Activated CD4-positive, CD25-positive, alpha-beta regulatory T cell treated with anti-CD3 and anti-CD28 coated beads, Interleukin-2, amount 50 U/mL, for 24 hours (primary cell): ENCODE measurements around the gene GPATCH4.
A peak's percentile ranks its signal among the peaks of the same experiment; 100 is the strongest.
"Not testable (repeated sequence)": the region's sequence is repeated elsewhere in the genome, so short reads cannot be mapped to it uniquely, and the experiment has no call there.

Experiments used
- ATAC-seq, 2 donors: fragments of 150-1000 bp; cut with Tn5 transposase; one replicate each; pipeline ENCODE4 v1.10.0; 2021; ENCODE audit warnings: mild to moderate bottlenecking in 1 of 2, moderate library complexity in 1 of 2

The GPATCH4 gene

DNA sequence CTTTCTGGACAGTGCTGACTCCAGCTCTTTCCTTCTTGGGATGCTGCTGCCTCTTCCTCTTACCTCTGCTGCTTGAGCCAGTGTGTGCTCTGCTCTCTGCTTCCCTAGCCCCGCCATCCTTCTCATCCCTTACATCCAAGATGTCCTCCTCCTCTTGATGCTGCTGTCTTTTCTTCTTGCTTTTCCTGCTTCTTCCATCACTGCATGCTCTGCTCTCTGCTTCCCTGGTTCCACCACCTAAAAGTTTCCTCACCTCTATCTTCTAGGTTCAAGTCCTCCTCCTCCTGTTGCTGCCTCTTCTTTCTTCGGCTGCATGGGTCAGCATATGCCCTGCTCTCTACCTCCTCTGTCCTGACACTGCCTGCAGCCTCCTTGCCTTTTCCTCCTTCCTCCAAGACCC is 6.3 kb downstream of the GPATCH4 start:
- ATAC-seq: no peak

DNA sequence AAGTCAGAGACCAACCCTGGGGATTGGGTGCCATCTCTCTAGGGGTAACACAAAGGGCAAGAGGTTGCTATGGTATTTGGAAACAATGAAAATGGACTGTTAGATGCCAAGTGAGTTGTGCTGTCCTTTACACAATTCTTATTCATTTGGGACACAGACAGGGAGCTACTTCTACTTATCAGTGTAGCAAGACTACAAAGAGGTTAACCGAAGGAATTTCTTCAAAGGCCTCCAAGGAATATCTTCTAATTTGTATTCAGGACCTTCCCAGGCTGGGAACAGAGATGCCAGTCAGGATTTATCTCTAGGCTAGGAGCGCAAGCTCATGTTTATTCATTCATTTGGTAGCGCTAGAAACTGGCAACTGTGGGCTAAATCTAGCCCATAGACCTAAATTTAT is 7.1 kb downstream of the GPATCH4 start:
- no peak for ATAC-seq

DNA sequence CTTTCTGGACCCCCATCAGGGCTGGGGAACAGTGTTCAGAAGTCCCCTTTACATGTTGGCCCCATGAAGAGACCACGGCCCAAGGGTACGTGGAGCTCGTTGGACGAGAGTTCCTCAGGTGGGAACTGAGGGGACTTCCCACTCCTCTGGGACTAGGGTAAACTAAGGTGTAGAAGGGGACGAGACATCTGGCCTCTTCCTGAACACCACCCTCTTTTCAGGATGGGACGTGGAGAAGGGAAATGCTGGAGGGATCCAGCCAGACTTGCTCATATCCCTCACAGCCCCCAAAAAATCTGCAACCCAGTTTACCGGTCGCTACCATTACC is 7.7 kb downstream of the GPATCH4 start:
- ATAC-seq: no peak

DNA sequence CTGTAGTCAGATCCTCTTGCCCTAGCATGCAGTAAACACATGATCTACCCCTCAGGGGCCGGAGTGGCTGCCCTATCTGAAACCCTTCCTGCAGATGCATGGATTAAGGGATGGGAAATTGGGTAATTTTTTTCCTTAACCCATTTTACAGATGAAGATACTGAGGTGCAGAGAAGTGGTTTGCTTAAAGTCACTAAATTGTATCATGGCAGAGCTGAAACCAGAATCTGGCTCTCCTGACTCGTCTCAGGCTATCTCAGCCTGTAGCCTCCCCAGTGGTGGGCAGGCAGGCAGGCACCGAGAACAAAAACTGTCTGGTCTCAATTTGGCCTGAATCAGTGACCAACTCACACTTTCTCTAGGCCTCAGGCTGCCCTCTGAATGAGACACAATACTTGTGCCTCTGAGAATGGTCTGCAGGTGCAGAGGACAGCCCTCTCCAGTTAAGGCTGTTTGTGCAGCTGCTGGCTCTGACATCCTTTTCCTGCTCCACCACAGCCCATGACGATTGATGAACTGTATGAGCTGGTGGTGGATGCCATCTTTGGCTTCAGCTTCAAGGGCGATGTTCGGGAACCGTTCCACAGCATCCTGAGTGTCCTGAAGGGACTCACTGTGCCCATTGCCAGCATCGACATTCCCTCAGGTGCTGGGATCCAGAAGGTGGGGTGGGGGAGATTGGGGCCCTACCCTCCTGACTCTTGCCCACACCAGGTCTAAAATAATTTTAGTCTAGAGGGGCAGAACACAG is 8.2 kb downstream of the GPATCH4 start:
- ATAC-seq: no peak

GRCh38 chr1:156592158-156592909 is 8.9 kb downstream of the GPATCH4 start:
- ATAC-seq: no peak

DNA sequence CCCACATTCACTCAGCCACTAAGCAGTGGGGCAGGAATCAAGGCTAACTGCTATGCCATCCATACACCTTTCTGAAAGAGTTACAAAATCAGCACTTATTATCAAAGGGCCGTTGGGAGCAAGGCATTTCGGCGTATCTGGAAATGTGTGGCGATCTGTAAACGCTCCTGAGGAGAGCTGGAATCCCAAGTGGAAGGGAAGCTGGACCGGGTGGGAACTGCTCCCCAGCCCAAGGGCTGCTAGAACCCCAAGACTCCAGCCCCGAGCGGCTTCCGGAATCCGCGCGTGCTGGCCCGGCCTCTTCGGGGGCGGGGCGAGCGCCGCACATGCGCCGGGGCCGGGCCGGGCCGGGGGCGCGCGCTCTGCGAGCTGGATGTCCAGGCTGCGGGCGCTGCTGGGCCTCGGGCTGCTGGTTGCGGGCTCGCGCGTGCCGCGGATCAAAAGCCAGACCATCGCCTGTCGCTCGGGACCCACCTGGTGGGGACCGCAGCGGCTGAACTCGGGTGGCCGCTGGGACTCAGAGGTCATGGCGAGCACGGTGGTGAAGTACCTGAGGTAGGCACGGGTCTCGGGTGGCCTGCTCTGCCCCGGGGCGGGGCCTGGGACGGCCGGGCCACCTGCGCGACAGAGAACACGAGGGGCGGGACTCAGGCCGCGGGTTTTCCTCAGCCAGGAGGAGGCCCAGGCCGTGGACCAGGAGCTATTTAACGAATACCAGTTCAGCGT is 9.7 kb downstream of the GPATCH4 start, which contains the start of gene NAXE:
Gene NAXE, plus strand, starts transcription at position 345 of the 726 bp plus-strand sequence. Its CDS starts 29 bp downstream, at position 374.
- peak; percentile 93 for ATAC-seq

- ATAC-seq: peak in 1 of 2 donors; percentile 12
Observed at GRCh38 chr1:156591181-156591431, 10.2 kb downstream of the GPATCH4 start.

DNA sequence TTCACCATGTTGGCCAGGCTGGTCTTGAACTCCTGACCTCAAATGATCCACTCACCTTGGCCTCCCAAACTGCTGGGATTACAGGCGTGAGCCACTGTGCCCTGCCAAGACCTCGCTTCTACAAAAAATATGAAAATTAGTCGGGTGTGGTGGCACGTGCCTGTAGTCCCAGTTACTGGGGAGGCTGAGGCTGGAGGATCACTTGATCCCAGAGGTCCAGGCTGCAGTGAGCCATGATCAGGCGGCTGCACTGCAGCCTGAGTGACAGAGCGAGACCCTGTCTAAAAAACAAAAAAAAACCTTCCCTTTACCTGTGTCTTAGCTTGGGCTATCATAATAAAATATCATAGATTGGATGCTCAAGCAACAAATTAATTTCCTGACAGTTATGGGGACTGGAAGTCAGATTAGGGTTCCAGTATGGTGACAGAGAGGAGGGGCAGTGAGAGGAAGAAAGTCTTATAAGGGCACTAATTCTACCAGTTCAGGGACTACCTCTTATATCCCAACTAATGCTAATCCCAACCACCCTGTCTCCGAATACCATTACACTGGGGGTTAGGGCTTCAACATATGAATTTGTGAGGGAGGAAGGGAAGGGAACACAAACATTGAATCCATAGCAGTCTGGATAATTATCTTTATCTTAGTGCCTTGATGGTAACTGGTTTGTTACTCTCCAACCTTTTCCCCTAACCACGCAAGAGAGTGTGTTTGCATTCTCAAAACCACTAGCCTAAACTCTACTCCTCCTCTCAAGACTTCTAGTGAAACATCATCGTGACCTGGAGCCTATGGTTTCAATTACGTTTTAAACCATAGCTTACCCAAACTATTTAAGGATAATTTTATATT is 10.7 kb downstream of the GPATCH4 start:
- ATAC-seq: no peak

DNA sequence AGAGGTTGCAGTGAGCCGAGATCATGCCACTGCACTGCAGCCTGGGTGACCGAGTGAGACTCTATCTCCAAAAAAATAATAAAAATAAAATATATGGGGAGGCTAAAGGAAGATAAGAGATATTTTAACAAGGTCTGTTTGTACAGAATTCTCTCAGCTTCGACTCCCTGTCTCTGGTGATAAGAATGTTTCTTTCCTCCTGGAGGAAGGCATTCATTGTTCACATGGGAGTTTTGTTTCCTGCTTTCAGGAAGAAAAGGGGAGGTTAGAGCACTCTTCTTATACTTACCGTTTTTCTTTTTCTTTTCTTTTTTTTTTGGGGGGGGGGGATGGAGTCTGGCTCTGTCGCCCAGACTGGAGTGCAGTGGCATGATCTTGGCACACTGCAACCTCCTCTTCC is 11.7 kb downstream of the GPATCH4 start:
- ATAC-seq: no peak

- not testable (repeated sequence) for ATAC-seq
Observed at GRCh38 chr1:156587927-156588326, 13.4 kb downstream of the GPATCH4 start.

DNA sequence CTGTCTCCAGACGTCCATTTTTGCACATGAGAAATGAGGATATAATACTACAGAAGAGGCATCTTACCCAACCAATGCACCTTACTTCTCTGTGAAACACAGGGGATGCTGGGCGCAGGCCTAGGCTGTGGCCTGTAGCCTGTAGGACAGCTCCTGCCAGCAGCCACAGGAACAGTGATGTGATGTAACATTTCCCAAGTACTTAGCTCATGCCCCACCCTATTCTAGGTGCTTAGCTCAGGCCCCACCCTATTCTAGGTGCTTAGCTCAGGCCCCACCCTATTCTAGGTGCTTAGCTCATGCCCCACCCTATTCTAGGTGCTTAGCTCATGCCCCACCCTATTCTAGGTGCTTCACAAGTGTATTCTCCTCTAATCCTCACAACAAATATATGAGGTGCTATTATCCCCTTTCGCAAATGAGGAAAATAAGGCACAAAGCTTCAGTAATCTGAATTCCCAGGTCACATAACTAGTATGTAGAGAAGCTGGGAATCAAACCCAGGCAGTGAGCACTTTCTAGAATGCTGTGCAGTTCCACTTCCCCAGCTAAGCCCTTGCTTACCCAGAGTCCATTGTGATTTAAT is 14.3 kb downstream of the GPATCH4 start:
- no peak for ATAC-seq

DNA sequence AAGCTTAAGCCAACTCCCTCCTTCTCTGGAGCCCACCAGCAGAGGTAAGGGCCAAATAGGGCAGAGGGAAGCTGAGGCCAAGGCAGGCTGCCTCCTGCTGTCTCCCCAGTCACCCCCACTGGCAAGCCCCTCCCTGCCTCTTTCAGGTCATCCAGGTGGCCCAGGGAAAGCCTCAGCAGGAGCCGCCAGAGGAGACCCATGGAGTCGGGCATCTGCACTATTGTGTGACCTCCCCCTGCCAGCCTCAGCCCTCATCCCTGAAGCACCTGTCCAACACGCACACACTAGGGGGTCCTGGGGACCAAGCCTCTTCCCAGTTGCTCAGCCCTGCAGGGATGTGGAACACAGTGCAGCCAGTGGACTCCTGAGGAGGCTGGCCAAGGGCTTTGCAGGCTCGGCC is 15.0 kb downstream of the GPATCH4 start:
- ATAC-seq: no peak

- ATAC-seq: no peak
Observed at GRCh38 chr1:156584813-156585212, 16.5 kb downstream of the GPATCH4 start.

DNA sequence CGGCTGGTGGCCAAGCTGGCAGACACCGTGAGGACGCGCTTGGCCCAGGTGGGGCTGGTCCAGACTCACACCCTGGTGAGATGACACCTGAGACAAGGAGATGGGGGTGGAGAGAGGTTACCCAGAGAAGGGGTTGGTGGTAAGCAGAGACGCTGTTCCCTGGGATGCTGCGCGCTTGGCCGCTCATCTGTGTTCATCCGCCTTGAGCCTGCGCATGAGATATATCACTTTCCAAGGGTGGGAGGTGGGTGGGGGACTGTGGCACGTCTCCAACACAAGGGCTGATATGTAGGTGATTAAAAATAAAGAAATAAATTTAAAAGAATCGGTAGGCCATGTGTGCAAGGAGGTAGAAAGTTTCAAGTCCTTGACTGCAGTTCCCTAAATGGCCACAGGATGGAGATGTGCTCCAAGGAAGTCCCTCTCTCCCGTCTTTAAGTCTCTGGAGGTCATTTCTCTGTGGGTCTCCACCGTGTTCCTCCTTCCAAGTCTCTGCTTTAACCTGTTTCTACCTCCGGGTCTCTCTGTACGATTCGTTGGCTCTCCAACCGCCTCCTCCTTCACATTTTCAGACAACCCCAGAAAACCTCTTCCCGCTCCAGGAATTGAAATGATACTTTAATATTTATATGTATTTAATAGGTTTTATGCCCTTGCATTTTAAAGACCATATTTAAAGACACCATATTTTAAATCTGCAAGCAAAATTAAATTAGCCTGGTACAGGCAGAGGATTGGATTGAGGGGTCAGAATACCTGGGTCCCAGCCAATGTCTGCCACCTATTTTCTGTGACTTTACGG is 17.3 kb downstream of the GPATCH4 start:
- ATAC-seq: peak in 1 of 2 donors; percentile 56

- ATAC-seq: peak; percentile 13 to 25
Observed at GRCh38 chr1:156582388-156583017, 18.8 kb downstream of the GPATCH4 start.

DNA sequence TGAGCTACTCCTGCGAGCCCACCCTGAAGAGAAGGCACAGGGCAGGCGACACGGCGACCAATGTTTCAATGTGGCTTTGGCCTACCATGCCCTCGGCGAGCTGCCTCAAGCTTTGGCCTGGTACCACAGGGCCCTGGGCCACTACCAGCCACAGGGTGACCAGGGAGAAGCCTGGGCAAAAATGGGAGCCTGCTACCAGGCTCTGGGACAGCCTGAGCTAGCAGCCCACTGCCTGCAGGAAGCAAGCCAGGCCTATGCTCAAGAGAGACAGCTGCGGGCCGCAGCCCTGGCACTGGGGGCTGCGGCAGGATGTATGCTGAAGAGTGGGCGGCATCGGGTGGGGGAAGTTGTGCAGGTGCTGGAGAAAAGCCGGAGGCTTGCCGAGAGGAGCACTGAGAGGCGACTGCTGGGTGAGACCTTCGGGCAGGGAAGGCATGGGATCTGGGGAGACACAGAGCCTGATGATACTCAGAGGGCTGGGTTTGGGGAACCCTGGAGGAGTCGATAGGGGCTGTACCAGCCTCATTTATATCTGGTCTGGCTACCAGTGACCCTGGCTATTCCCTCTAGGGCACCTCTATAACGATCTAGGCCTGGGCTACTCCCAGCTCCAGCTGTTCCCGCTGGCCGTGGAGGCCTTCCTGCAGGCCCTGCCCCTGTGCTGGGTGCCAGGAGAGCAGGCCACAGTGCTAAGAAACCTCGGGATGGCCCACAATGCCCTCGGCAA is 19.5 kb downstream of the GPATCH4 start:
- ATAC-seq: peak; percentile 45 to 64

DNA sequence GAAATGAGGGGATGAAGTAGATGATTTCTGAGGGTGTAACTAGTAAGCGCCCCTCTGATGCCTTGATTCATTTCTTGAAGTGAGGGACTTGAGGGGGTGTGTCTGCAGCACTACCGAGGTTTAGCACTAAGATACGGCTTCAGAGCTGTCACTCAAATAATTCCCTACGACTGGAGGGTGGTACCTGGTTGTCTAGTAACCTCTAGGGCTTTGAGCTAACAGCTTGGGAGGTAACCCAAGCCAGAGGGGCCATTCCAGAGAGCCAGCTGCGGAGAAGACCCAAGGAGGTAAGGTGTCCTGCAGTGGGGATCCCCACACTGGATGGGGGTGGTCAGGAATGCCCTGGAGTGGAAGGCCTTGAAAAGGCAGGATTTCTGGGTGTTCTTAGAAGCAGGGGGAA is 21.8 kb downstream of the GPATCH4 start, which contains the start of gene TTC24:
Gene TTC24, plus strand, starts transcription at position 252 of the 400 bp plus-strand sequence. CDS start 1,642 bp downstream, outside the sequence.
- ATAC-seq: no peak

DNA sequence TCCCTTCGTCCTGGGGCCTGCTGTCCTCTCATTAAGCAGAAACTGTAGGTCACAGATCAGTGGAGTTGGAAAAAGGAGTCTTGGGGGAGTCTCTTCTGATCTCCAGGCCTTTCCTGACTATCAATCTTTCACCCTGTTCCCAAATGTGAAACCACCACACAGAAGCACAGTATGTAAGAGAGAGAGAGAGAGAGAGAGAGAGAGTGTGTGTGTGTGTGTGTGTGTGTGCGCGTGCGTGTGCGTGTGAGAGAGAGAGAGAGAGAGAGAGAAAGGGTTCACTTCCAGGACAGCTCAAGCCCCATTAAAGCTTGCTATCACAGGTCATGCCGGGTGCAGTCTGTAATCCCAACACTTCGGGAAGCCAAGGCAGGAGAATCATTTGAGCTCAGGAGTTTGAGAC is 23.2 kb downstream of the GPATCH4 start:
- no peak for ATAC-seq

- no peak for ATAC-seq
Observed at GRCh38 chr1:156577550-156577949, 23.7 kb downstream of the GPATCH4 start.

DNA sequence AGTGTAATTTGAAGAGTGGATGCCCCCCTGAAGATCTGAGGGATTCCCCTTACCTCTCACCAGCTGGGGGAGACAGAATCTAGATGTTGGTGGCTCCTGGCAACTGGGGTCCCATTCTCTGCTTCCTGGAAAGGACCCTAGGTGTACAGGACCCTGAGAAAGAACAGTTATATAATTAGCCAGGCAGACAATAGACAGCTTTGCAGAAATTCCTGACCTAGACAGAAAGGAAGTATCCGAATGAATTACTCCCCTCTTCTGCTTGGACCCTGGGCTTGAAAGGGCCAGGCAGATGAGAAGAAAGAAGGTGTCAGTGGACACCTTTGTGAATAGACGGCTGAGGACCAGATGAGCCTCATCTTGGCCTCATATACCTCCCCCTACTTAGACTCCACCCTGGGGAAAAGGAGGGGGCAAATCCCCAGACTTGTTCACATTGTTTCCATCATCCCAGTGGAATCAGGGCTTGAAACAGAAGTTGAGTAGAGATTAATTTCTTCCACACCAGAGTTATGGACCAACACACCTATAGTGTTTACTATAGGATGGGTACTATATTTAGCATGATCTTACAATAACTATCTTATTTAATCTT is 27.1 kb downstream of the GPATCH4 start:
- no peak for ATAC-seq
